SHP77 (cell line): ENCODE measurements around the gene ADAMTS9.
"Not testable (repeated sequence)": the region's sequence is repeated elsewhere in the genome, so short reads cannot be mapped to it uniquely, and the experiment has no call there.

Experiments used
- DNase-seq, 2 experiments: peaks; one replicate each; lab custom pipeline; 2025; lab: John Stamatoyannopoulos, UW

ADAMTS9 gene

GRCh38 chr3:64575211-64575844 lies 112.5 kb downstream of the ADAMTS9 start:
- no peak for DNase-seq

DNA sequence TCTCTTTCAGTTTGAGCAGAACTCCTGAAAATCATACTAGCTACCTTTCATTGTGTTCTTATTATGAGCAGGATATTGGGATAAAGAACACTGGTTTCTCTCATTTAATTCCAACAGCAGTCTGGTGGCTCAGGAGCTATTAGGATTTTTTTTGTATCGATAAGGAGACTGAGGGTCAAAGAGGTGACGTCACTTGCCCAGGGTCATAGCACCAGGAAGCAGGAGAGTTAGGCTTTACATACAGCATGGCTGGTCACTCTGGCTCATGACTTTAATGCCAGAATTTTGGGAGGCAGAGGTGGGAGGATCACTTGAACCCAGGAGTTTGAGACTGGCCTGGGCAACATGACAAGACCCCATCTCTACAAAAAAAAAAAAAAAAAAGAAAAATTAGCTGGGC lies 113.6 kb downstream of the ADAMTS9 start:
- DNase-seq: no peak

DNA sequence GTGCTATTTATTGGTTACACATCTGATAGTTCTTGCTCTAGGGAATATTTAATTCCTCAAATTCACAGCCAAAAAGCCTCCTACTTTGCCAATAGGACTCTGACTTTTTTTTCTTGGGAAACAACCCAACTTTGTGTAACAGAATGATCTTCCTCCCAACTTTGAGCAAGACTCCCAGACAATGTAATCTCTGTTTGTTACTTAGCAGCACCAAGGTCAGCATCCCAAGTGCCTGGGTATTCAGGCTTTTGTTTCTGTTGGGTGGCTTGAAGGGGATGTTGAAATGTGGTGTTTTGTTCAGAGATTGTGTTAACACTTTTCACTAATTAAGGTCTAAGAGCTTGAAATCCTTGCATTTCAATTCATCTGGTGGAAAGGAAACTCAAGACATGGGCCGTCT lies 115.8 kb downstream of the ADAMTS9 start:
- no peak for DNase-seq

GRCh38 chr3:64568895-64569517 lies 118.8 kb downstream of the ADAMTS9 start:
- DNase-seq: no peak

DNA sequence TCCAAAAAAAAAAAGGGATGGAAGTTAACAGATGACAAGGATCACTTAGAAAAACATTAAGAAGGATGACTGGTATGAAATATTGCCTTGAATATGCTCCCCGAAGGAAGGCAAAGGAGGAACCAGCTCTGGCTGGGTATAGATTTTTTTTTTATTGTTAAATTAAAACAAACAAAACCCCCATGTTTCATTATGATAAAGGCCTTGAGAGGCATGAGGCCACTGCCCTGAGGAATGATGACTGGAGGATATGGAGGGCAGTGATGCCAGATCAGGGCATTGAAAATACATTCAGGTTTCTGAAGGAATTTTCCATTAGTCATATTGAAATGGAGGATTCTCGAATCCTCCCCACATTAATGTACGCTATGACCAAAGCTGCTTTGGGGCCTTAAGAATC lies 120.9 kb downstream of the ADAMTS9 start:
- no peak for DNase-seq

- DNase-seq: no peak
These were observed 124.0 kb downstream of the ADAMTS9 start for GRCh38 chr3:64563751-64564150.

- no peak for DNase-seq
These were observed 125.9 kb downstream of the ADAMTS9 start for GRCh38 chr3:64561868-64562267.

DNA sequence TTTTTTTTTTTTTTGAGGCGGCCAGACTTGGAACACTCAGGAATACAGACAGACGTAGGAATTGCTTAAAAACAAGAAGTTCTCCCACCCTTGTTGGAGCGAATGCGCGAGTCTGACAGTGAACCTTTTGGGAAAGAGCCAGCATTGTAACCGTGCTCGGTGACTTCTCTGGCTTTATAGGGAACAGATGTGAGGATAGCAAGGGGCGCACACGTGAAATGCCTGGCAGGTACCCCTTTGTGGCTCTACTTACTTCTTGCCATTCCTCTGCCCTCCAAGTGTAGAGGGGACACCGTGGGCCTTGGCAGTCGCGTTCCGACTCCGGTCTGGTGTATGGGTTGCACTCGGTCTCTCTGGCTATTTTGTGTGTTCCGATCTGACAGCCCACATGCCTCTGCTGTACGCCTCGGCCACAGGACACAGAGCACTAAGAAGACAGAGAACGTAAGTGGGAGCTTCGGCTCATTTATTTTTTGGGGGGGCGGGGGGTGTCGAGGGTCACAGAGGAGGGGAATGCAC lies 126.4 kb downstream of the ADAMTS9 start:
- DNase-seq: no peak

DNA sequence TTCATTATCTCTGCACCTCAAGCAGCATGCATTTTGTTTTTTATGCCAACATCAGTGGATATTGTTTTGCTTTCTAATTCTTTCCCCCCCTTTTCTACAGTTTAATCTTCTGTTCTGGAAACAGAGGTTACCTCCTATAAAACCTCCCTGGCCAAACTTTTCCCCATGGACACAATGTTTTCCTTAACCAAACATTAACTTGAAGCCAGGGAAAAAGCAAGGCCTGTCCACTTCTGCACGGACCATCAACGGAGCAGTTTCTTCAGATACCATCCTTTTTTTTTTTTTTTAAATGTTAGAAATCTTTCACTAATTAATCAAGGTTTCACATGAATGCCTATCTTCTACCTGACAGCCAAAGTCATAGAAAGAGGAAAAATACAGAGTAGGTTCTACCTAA lies 127.0 kb downstream of the ADAMTS9 start:
- DNase-seq: no peak

GRCh38 chr3:64559588-64559987 lies 128.2 kb downstream of the ADAMTS9 start:
- DNase-seq: no peak

DNA sequence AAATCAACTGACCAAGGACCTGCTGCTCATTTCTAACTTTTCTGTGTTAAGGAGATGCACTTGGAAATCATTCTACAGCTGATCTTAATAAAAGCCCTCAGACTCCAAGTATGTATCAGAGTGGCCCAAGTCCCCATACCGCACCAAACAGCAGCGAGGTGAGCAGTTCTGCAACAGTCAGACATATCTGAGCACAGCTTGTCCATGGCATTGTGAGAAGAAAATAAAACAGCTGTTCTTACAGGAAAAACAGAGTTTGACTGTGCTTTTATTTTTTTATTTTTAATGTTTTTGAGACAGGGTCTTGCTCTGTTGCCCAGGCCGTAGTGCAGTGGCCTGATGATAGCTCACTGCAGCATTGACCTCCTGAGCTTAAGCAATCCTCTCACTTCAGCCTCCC lies 131.8 kb downstream of the ADAMTS9 start:
- no peak for DNase-seq

- no peak for DNase-seq
These were observed 132.4 kb downstream of the ADAMTS9 start for GRCh38 chr3:64555351-64555750.

GRCh38 chr3:64554096-64554920 lies 133.5 kb downstream of the ADAMTS9 start:
- DNase-seq: no peak

DNA sequence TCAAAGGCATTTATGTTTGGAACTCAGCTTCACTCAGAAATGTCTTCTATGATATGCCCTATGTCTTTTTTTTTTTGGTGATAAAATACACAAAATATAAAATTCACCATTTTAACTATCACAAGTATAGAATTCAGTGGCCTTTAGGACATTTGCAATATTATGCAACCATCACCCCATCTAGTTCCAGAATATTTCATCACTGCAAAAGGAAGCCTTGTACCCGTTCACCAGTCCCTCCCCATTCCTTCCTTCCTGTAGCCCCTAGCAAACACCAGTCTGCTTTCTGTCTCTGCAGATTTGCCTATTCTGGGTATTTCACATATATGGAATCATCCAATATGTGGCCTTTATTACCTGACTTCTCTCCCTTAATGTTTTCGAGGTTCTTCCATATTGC lies 134.8 kb downstream of the ADAMTS9 start:
- DNase-seq: no peak

- no peak for DNase-seq
These were observed 135.6 kb downstream of the ADAMTS9 start for GRCh38 chr3:64552160-64552559.

DNA sequence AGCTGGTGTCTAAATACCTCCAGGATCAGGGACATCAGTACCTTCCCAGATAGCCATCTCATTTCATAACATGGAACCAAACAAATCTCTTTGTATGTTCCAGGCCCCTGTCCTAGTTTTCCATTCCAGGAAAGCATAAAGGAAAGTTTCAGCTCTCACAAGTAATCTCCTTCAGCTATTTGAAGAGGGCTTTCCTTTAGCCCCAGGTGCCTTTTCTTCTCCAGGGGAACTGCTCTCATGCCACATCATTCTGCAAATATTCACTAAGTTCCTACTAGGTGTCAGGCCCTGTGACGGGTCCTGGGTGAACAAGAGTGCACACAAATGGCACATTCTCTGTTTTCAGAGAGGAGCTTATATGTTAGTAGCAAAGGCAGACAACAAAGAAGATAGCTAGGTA lies 136.1 kb downstream of the ADAMTS9 start:
- no peak for DNase-seq

- DNase-seq: no peak
These were observed 137.1 kb downstream of the ADAMTS9 start for GRCh38 chr3:64550745-64551144.

- DNase-seq: no peak
These were observed 137.9 kb downstream of the ADAMTS9 start for GRCh38 chr3:64549869-64550268.

DNA sequence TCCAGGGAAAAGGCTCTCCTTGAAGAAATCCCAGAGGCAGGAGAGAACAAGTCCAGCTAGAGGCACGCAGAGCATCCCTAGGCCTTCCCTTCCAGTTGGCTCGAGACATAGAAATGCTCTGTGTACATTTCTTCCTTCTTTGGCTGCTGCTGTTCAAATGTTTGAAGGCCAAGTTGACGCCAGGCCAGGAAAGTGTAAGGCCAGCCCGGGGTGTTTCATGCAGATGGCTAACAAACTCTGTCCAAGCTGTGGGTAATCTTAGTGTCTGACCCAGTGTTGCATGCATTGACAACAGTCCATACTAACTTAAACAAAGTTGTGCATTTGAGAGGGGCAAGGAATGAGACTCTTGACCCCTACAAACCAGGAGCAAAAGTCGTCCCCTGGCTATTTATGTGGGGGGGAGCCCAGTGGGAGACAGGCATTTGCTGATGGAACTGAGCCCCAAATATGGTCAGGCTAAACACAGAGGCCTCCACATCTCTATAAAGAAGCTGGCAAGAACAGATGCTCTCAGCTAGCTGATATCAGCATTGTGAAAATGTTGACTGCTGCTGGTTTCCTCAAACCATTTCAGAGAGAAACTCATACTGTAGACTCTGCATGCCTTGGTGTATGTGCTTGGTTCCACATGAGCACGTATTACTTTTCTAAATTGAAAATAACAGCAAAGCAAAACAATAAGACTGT lies 139.5 kb downstream of the ADAMTS9 start:
- no peak for DNase-seq

- no peak for DNase-seq
These were observed 140.9 kb downstream of the ADAMTS9 start for GRCh38 chr3:64546856-64547255.

- not testable (repeated sequence) for DNase-seq
These were observed 142.6 kb downstream of the ADAMTS9 start for GRCh38 chr3:64545239-64545638.

- DNase-seq: no peak
These were observed 146.0 kb downstream of the ADAMTS9 start for GRCh38 chr3:64541803-64542202.
